GM23338 (cell line): ENCODE measurements around the gene UPK1B.

Source experiments
- CREB1 ChIP-seq: fragments of 250-450 bp; sonication (Bioruptor Pico); IDR thresholded peaks from 2 replicates; pipeline ENCODE4 v1.5.0; 2020; ENCODE audit warnings: low read depth, mild to moderate bottlenecking, moderate library complexity
- CTCF ChIP-seq, 2 experiments: fragments of 200-600 bp in 1 of 2; sonication (generic) in 1 of 2; conservative IDR thresholded peaks; 2 replicates each; pipeline versions ENCODE4 v1.5.1 to v1.6.1; 2016 to 2017; ENCODE audit warnings: antibody characterized with exemption in 2 of 2, low read depth in 2 of 2, mild to moderate bottlenecking in 2 of 2, moderate library complexity in 1 of 2
- REST ChIP-seq: IDR thresholded peaks from one replicate; pipeline ENCODE4 v1.6.1; 2018; ENCODE audit warnings: antibody characterized with exemption; ENCODE audit not compliant: unreplicated experiment

- TF ChIP-seq CREB1 (CRISPR knock-in tag) (no peak), CTCF (conservative IDR thresholded peaks at IDR 0.05; ENCODE audit: low read depth in 2 of 2) (no peak), REST (no peak)
Observed at GRCh38 chr3:119156868-119157267, 16.5 kb upstream of the UPK1B start.
